ENCODE results near the gene SMIM22.

DNA sequence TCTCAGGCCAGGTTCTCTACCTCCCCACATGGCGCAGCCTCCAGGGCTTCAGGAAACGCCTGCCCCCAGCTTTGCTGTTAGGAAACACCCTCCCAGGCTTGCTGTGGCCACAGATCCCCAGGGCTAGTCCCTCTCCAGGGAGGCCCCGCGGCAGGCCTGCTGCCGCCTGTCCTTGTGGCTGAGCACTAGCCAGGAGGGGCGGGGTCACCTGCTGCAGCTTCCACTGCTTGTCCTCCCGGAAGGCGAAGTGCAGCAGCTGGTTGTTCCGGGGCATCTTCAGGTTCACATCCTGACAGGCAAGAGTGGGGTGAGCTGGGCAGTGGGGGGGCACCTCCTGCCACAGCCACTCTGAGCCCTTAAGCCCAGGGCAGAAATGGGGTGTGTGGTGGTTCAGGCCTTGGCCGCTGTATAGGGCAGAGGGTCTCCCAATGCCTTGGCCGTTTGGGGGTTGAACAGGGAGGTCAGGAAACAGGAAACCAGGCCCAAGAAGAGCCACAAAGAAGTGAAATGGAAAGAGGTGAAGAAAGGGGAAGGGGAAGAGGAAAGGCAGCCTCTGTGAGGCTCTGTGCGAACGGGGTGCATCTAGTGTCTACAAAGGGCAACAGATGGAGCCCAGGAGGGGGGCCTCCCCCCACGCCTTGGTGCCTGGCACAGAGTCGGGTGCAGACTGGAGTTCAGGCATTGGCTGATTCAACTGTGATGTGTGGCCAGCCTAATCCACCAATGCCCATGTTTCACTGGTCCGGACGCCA is 5.3 kb downstream of the SMIM22 start:
- TF ChIP-seq, protein P1, sequence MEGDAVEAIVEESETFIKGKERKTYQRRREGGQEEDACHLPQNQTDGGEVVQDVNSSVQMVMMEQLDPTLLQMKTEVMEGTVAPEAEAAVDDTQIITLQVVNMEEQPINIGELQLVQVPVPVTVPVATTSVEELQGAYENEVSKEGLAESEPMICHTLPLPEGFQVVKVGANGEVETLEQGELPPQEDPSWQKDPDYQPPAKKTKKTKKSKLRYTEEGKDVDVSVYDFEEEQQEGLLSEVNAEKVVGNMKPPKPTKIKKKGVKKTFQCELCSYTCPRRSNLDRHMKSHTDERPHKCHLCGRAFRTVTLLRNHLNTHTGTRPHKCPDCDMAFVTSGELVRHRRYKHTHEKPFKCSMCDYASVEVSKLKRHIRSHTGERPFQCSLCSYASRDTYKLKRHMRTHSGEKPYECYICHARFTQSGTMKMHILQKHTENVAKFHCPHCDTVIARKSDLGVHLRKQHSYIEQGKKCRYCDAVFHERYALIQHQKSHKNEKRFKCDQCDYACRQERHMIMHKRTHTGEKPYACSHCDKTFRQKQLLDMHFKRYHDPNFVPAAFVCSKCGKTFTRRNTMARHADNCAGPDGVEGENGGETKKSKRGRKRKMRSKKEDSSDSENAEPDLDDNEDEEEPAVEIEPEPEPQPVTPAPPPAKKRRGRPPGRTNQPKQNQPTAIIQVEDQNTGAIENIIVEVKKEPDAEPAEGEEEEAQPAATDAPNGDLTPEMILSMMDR (IDR thresholded peaks at IDR 0.05; ENCODE audit: extremely low read depth in 1 of 2, insufficient read depth in 1 of 2, low read depth in 1 of 2, low read length in 2 of 2): no peak
- TF ChIP-seq, protein P2, sequence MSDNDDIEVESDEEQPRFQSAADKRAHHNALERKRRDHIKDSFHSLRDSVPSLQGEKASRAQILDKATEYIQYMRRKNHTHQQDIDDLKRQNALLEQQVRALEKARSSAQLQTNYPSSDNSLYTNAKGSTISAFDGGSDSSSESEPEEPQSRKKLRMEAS (IDR thresholded peaks at IDR 0.05; ENCODE audit: insufficient read depth, insufficient read length): no peak
- TF ChIP-seq EZH2 (IDR thresholded peaks at IDR 0.05; ENCODE audit: borderline replicate concordance, low read depth, low read length, severe bottlenecking) (no peak), POLR2A (IDR thresholded peaks at IDR 0.05; ENCODE audit: low read depth, low read length) (no peak), GATA2 (IDR thresholded peaks at IDR 0.05; ENCODE audit: insufficient read depth, insufficient read length, low read depth, low read length) (no peak), POLR2AphosphoS5 (IDR thresholded peaks at IDR 0.05; ENCODE audit: insufficient read depth, low read depth, low read length) (no peak), JUN (IDR thresholded peaks at IDR 0.05; ENCODE audit: borderline replicate concordance, insufficient read depth, insufficient read length, low read depth) (no peak), FOS (IDR thresholded peaks at IDR 0.05; ENCODE audit: borderline replicate concordance, insufficient read depth, low read length) (no peak), MYC (IDR thresholded peaks at IDR 0.05; ENCODE audit: low read depth, low read length) (no peak)

Data from endothelial cell of umbilical vein (primary cell).